Embryonic facial prominence (tissue), 1 donor: Measurements from ENCODE around the gene ODAPH.
A peak's percentile ranks its signal among the peaks of the same experiment; 100 is the strongest.
"Not testable (repeated sequence)": the region's sequence is repeated elsewhere in the genome, so short reads cannot be mapped to it uniquely, and the experiment has no call there.

Experiments used
- DNase-seq: peaks from one replicate; pipeline ENCODE4 v3.0.0-alpha.2; 2016; ENCODE audit errors: extremely low spot score

Gene ODAPH

GRCh38 chr4:75555294-75556164 lies at the start of gene ODAPH:
Gene ODAPH, plus strand, starts transcription at chr4:75556066. Its CDS starts 17 bp downstream, at chr4:75556083.
- DNase-seq = no peak

- not testable (repeated sequence) for DNase-seq
Observed at GRCh38 chr4:75509592-75509991, 46.3 kb upstream of the ODAPH start.

- no peak for DNase-seq
Observed at GRCh38 chr4:75511841-75512240, 44.0 kb upstream of the ODAPH start.

- DNase-seq = no peak
Observed at GRCh38 chr4:75512386-75513211, 43.3 kb upstream of the ODAPH start.

- no peak for DNase-seq
Observed at GRCh38 chr4:75513526-75514130, 42.2 kb upstream of the ODAPH start.

GRCh38 chr4:75514131-75514948 lies 41.5 kb upstream of the ODAPH start, which contains the start of the genes RCHY1 and THAP6:
Gene RCHY1, minus strand, starts transcription at chr4:75514403. Its CDS starts 117 bp downstream, at chr4:75514286.
Gene THAP6, plus strand, starts transcription at chr4:75514473. Its CDS starts 980 bp downstream, at chr4:75515453.
- DNase-seq = peak; percentile 93

- DNase-seq = no peak
Observed at GRCh38 chr4:75514949-75515612, 40.8 kb upstream of the ODAPH start.

GRCh38 chr4:75516144-75516543 lies 39.7 kb upstream of the ODAPH start:
- no peak for DNase-seq

- not testable (repeated sequence) for DNase-seq
Observed at GRCh38 chr4:75519452-75519851, 36.4 kb upstream of the ODAPH start.

- DNase-seq = no peak
Observed at GRCh38 chr4:75525086-75525485, 30.8 kb upstream of the ODAPH start.

GRCh38 chr4:75525910-75526309 lies 30.0 kb upstream of the ODAPH start:
- no peak for DNase-seq

- no peak for DNase-seq
Observed at GRCh38 chr4:75527482-75527881, 28.4 kb upstream of the ODAPH start.

- no peak for DNase-seq
Observed at GRCh38 chr4:75530556-75531322, 25.1 kb upstream of the ODAPH start.

- DNase-seq = not testable (repeated sequence)
Observed at GRCh38 chr4:75531536-75532143, 24.2 kb upstream of the ODAPH start.

GRCh38 chr4:75533339-75533887 lies 22.5 kb upstream of the ODAPH start:
- not testable (repeated sequence) for DNase-seq

- not testable (repeated sequence) for DNase-seq
Observed at GRCh38 chr4:75533926-75534325, 21.9 kb upstream of the ODAPH start.

- not testable (repeated sequence) for DNase-seq
Observed at GRCh38 chr4:75537308-75537707, 18.6 kb upstream of the ODAPH start.

GRCh38 chr4:75542824-75543223 lies 13.0 kb upstream of the ODAPH start:
- no peak for DNase-seq

GRCh38 chr4:75544220-75544619 lies 11.6 kb upstream of the ODAPH start:
- DNase-seq = not testable (repeated sequence)
